ENCODE measurements around the gene TNNT3.

The TNNT3 gene

GRCh38 chr11:1931341-1932104 is 12.0 kb downstream of the TNNT3 start:
- Histone ChIP-seq H3K4me3 (ENCODE audit: low read depth, low read length) (no peak overlapping the region), H3K9me3 (ENCODE audit: severe bottlenecking) (no peaks in the 10 kb centered on the region), H3K36me3 (no peaks in the 10 kb centered on the region), H3K27ac (no peak overlapping the region), H3K27me3 (ENCODE audit: insufficient read depth, low read depth, severe bottlenecking) (peaks cover 79% of the 10 kb centered on the region)
- DNase-seq = peak; percentile 3
- no peak for TF ChIP-seq CTCF (IDR thresholded peaks at IDR 0.05; ENCODE audit: low read depth, low read length)

GRCh38 chr11:1932105-1932480 is 12.6 kb downstream of the TNNT3 start:
- Histone ChIP-seq H3K27me3 (ENCODE audit: insufficient read depth, low read depth, severe bottlenecking) (peaks cover 73% of the 10 kb centered on the region), H3K9me3 (ENCODE audit: severe bottlenecking) (no peaks in the 10 kb centered on the region), H3K36me3 (no peaks in the 10 kb centered on the region), H3K4me3 (ENCODE audit: low read depth, low read length) (no peak overlapping the region), H3K27ac (no peak overlapping the region)
- DNase-seq = peak; percentile 2
- TF ChIP-seq CTCF (IDR thresholded peaks at IDR 0.05; ENCODE audit: low read depth, low read length) = no peak

- no peak for DNase-seq
- Histone ChIP-seq H3K9me3 (ENCODE audit: severe bottlenecking) (no peaks in the 10 kb centered on the region), H3K4me3 (ENCODE audit: low read depth, low read length) (no peak overlapping the region), H3K36me3 (no peaks in the 10 kb centered on the region), H3K27ac (no peak overlapping the region), H3K27me3 (ENCODE audit: insufficient read depth, low read depth, severe bottlenecking) (peaks cover 67% of the 10 kb centered on the region)
- TF ChIP-seq CTCF (IDR thresholded peaks at IDR 0.05; ENCODE audit: low read depth, low read length) = no peak
Measured at GRCh38 chr11:1932681-1933080, 13.2 kb downstream of the TNNT3 start.

GRCh38 chr11:1933416-1934334 is 14.2 kb downstream of the TNNT3 start:
- no peak for TF ChIP-seq CTCF (IDR thresholded peaks at IDR 0.05; ENCODE audit: low read depth, low read length)
- H3K27me3 ChIP-seq (ENCODE audit: insufficient read depth, low read depth, severe bottlenecking) = peaks cover 58% of the 10 kb centered on the region
- peak; percentile 1 for DNase-seq

GRCh38 chr11:1934335-1935155 is 15.0 kb downstream of the TNNT3 start:
- no peak for TF ChIP-seq CTCF (IDR thresholded peaks at IDR 0.05; ENCODE audit: low read depth, low read length)
- H3K27me3 ChIP-seq (ENCODE audit: insufficient read depth, low read depth, severe bottlenecking) = peaks cover 51% of the 10 kb centered on the region
- DNase-seq = peak; percentile 3
- no peaks in the 10 kb centered on the region for H3K9me3 ChIP-seq (ENCODE audit: severe bottlenecking)
- no peaks in the 10 kb centered on the region for H3K36me3 ChIP-seq
- no peak overlapping the region for H3K4me3 ChIP-seq (ENCODE audit: low read depth, low read length)
- no peak overlapping the region for H3K27ac ChIP-seq

More at GRCh38 chr11:1933416-1934334, 14.2 kb downstream of the TNNT3 start:
- Histone ChIP-seq H3K36me3 (no peaks in the 10 kb centered on the region), H3K27ac (no peak overlapping the region), H3K4me3 (ENCODE audit: low read depth, low read length) (no peak overlapping the region), H3K9me3 (ENCODE audit: severe bottlenecking) (no peaks in the 10 kb centered on the region)

Measured in WERI-Rb-1 (cell line).